GM12878 (cell line): ENCODE results near the gene PPP2R3A. TPM values are rescaled to one million over a fixed set of nuclear protein-coding genes. Genes with fewer than 3 reads are reported as not detected.

ENCODE experiments used
- BACH1 ChIP-seq: fragments of 450-650 bp; IDR thresholded peaks from 2 replicates; pipeline ENCODE4 v1.6.1; 2017; ENCODE audit warnings: mild to moderate bottlenecking, borderline replicate concordance
- CEBPB ChIP-seq, 2 experiments: fragments of 150-350 bp in 1 of 2; IDR thresholded peaks; 2 replicates each; pipeline ENCODE4 v1.6.1; 2012 to 2014; ENCODE audit warnings: low read depth in 2 of 2, low read length in 2 of 2, borderline replicate concordance in 1 of 2, inconsistent platforms in 1 of 2
- CREB1 ChIP-seq: IDR thresholded peaks from 2 replicates; pipeline ENCODE4 v1.6.1; 2012; ENCODE audit warnings: low read depth, mild to moderate bottlenecking, inconsistent platforms
- MAX ChIP-seq: IDR thresholded peaks from 2 replicates; pipeline ENCODE4 v1.6.1; 2012; ENCODE audit warnings: low read depth, low read length, improper control_type of control experiment
- NFIC ChIP-seq: IDR thresholded peaks from 2 replicates; pipeline ENCODE4 v1.6.1; 2012; ENCODE audit warnings: low read depth, mild to moderate bottlenecking, inconsistent platforms, low read length, moderate library complexity
- NKRF ChIP-seq: fragments of 450-650 bp; conservative IDR thresholded peaks from 2 replicates; pipeline ENCODE4 v1.6.1; 2017; ENCODE audit warnings: mild to moderate bottlenecking, moderate library complexity
- RUNX3 ChIP-seq: IDR thresholded peaks from 2 replicates; pipeline ENCODE4 v1.6.1; 2012; ENCODE audit warnings: low read length, inconsistent platforms
- SMARCA5 ChIP-seq: fragments of 450-650 bp; IDR thresholded peaks from 2 replicates; pipeline ENCODE4 v1.6.1; 2017; ENCODE audit warnings: mild to moderate bottlenecking
- SPI1 ChIP-seq: IDR thresholded peaks from 2 replicates; pipeline ENCODE4 v1.6.1; 2011; ENCODE audit warnings: low read depth, mild to moderate bottlenecking, low read length, moderate library complexity, borderline replicate concordance; ENCODE audit not compliant: insufficient read depth
- TBL1XR1 ChIP-seq: IDR thresholded peaks from 2 replicates; pipeline ENCODE4 v1.6.1; 2012; ENCODE audit warnings: low read depth, low read length, improper control_type of control experiment
- TCF3 ChIP-seq: IDR thresholded peaks from 2 replicates; pipeline ENCODE4 v1.6.1; 2012; ENCODE audit warnings: low read depth, mild to moderate bottlenecking, low read length, borderline replicate concordance; ENCODE audit not compliant: insufficient read depth
- YBX1 ChIP-seq: fragments of 450-650 bp; IDR thresholded peaks from 2 replicates; pipeline ENCODE4 v1.6.1; 2016; ENCODE audit warnings: antibody characterized with exemption
- ZNF217 ChIP-seq: fragments of 450-650 bp; IDR thresholded peaks from 2 replicates; pipeline ENCODE4 v1.6.1; 2017; ENCODE audit warnings: antibody characterized with exemption, mild to moderate bottlenecking
- ZSCAN29 ChIP-seq: fragments of 450-650 bp; IDR thresholded peaks from 2 replicates; pipeline ENCODE4 v1.6.1; 2017; ENCODE audit warnings: mild to moderate bottlenecking, moderate library complexity
- ZZZ3 ChIP-seq: IDR thresholded peaks from 2 replicates; pipeline ENCODE4 v1.6.1; 2011; ENCODE audit warnings: low read depth; ENCODE audit not compliant: control insufficient read depth, insufficient read length
- polyA plus RNA-seq, 11 experiments: library from polyadenylated mRNA; depleted of rRNA in 4 of 11; unstranded in 6 of 11; stranded (reverse) in 5 of 11; fragments of >200 nt; fragmentation: Nextera tagmentation in 4 of 11; fragmentation: Illumina TruSeq in 1 of 11; extraction: Ambion mirVana in 4 of 11; extraction: Trizol in 1 of 11; gene quantifications; 1 replicate in 1 of 11; 2 replicates in 10 of 11; pipeline versions ENCODE4 v1.2.1 to v1.2.3, GENCODE V29; 2011 to 2016; ENCODE audit warnings: inconsistent platforms in 2 of 11, missing spikeins in 2 of 11, low read depth in 1 of 11
- total RNA-seq, 4 experiments: library from RNA; depleted of rRNA in 3 of 4; stranded (reverse); fragments of >200 nt in 3 of 4; fragmentation: Illumina TruSeq in 1 of 4; extraction: Trizol in 1 of 4; gene quantifications; 2 replicates each; pipeline versions ENCODE4 v1.2.1 to v1.2.3, GENCODE V29; 2013 to 2021
- TF ChIP-seq, protein P1 (sequence below): IDR thresholded peaks from 2 replicates; pipeline ENCODE4 v1.6.1; 2012; ENCODE audit warnings: improper control_type of control experiment, low read depth, low read length; ENCODE audit not compliant: insufficient replicate concordance
- TF ChIP-seq, protein P2 (sequence below): IDR thresholded peaks from 2 replicates; pipeline ENCODE4 v1.6.1; 2012; ENCODE audit warnings: low read depth, low read length, improper control_type of control experiment
- TF ChIP-seq, protein P3 (sequence below): IDR thresholded peaks from 2 replicates; pipeline ENCODE4 v1.6.1; 2011; ENCODE audit warnings: borderline replicate concordance, low read depth, mild to moderate bottlenecking, moderate library complexity, low read length; ENCODE audit not compliant: insufficient read depth, poor library complexity, severe bottlenecking

Gene PPP2R3A
- total and polyA plus RNA-seq, 10 of the 15 experiments (the other 5 are each of a cell fraction or from before 2014, with no cell fraction given), result under 0.01 to 0.16 (median 0.06) TPM; not detected in 5

GRCh38 chr3:136194409-136195257 is 229.1 kb downstream of the PPP2R3A start (continued):
- TF ChIP-seq CEBPB (IDR thresholded peaks at IDR 0.05; ENCODE audit: borderline replicate concordance in 1 of 2, low read depth in 2 of 2, low read length in 2 of 2) (no peak), CREB1 (peak; percentile 21; the same call in 1 of the 2 replicates), RUNX3 (peak; percentile 66), SPI1 (peak; percentile 26; the same call in 1 of the 2 replicates), SMARCA5 (no peak), TBL1XR1 (peak; percentile 63; the same call in 1 of the 2 replicates), ZSCAN29 (0 out of 2 replicates have a peak, but pooled peaks have one; percentile 4), YBX1 (no peak), ZZZ3 (no peak), NFIC (peak; percentile 54; the same call in 1 of the 2 replicates), BACH1 (0 out of 2 replicates have a peak, but pooled peaks have one; percentile 8), ZNF217 (no peak), NKRF (peak; percentile 68), TCF3 (no peak), MAX (peak; percentile 63; the same call in 1 of the 2 replicates)
- TF ChIP-seq, protein P1, sequence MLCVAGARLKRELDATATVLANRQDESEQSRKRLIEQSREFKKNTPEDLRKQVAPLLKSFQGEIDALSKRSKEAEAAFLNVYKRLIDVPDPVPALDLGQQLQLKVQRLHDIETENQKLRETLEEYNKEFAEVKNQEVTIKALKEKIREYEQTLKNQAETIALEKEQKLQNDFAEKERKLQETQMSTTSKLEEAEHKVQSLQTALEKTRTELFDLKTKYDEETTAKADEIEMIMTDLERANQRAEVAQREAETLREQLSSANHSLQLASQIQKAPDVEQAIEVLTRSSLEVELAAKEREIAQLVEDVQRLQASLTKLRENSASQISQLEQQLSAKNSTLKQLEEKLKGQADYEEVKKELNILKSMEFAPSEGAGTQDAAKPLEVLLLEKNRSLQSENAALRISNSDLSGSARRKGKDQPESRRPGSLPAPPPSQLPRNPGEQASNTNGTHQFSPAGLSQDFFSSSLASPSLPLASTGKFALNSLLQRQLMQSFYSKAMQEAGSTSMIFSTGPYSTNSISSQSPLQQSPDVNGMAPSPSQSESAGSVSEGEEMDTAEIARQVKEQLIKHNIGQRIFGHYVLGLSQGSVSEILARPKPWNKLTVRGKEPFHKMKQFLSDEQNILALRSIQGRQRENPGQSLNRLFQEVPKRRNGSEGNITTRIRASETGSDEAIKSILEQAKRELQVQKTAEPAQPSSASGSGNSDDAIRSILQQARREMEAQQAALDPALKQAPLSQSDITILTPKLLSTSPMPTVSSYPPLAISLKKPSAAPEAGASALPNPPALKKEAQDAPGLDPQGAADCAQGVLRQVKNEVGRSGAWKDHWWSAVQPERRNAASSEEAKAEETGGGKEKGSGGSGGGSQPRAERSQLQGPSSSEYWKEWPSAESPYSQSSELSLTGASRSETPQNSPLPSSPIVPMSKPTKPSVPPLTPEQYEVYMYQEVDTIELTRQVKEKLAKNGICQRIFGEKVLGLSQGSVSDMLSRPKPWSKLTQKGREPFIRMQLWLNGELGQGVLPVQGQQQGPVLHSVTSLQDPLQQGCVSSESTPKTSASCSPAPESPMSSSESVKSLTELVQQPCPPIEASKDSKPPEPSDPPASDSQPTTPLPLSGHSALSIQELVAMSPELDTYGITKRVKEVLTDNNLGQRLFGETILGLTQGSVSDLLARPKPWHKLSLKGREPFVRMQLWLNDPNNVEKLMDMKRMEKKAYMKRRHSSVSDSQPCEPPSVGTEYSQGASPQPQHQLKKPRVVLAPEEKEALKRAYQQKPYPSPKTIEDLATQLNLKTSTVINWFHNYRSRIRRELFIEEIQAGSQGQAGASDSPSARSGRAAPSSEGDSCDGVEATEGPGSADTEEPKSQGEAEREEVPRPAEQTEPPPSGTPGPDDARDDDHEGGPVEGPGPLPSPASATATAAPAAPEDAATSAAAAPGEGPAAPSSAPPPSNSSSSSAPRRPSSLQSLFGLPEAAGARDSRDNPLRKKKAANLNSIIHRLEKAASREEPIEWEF, result peak; percentile 30
- TF ChIP-seq, protein P2, sequence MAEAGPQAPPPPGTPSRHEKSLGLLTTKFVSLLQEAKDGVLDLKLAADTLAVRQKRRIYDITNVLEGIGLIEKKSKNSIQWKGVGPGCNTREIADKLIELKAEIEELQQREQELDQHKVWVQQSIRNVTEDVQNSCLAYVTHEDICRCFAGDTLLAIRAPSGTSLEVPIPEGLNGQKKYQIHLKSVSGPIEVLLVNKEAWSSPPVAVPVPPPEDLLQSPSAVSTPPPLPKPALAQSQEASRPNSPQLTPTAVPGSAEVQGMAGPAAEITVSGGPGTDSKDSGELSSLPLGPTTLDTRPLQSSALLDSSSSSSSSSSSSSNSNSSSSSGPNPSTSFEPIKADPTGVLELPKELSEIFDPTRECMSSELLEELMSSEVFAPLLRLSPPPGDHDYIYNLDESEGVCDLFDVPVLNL, result 0 out of 2 replicates have a peak, but pooled peaks have one; percentile 49
- TF ChIP-seq, protein P3, sequence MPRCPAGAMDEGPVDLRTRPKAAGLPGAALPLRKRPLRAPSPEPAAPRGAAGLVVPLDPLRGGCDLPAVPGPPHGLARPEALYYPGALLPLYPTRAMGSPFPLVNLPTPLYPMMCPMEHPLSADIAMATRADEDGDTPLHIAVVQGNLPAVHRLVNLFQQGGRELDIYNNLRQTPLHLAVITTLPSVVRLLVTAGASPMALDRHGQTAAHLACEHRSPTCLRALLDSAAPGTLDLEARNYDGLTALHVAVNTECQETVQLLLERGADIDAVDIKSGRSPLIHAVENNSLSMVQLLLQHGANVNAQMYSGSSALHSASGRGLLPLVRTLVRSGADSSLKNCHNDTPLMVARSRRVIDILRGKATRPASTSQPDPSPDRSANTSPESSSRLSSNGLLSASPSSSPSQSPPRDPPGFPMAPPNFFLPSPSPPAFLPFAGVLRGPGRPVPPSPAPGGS, result no peak
